Measurements from ENCODE around the gene ABO. TPM values are rescaled to one million over a fixed set of nuclear protein-coding genes. Genes with fewer than 3 reads are reported as not detected.

The ABO gene
- total and polyA plus RNA-seq, 2 donors (not counting 3 experiments of a cell fraction or from before 2014, with no cell fraction given): not detected

- no peaks in the 10 kb centered on the region for H4K20me1 ChIP-seq (replicated peaks; ENCODE audit: control insufficient read depth, extremely low read depth, insufficient read depth, low read length)
- H2AFZ ChIP-seq (ENCODE audit: low read depth, low read length): peak overlapping the region; percentile 58
- H3K27ac ChIP-seq (ENCODE audit: insufficient read depth, low read depth, low read length): peak overlapping the region; percentile 74
- no peaks in the 10 kb centered on the region for H3K9me1 ChIP-seq (replicated peaks; ENCODE audit: control insufficient read depth, extremely low read depth, insufficient read depth, low read length)
- CTCF ChIA-PET: interaction anchor here (1.6 to 2.0 kb wide), 2 partner anchors 49 to 96 kb away, joined by 3 to 7 read pairs; no protein-coding TSS in a partner anchor
- H3K9ac ChIP-seq (replicated peaks; ENCODE audit: extremely low read depth, insufficient read depth, low read length): no peak overlapping the region
- peaks cover 19% of the 10 kb centered on the region for H3K4me1 ChIP-seq (ENCODE audit: control insufficient read depth, extremely low read depth, insufficient read depth, low read length)
- POLR2A ChIA-PET: no interaction called here
- BruUV-seq (replicated peaks): TSS peak; percentile 68
- H3K79me2 ChIP-seq (ENCODE audit: control insufficient read depth, insufficient read depth, low read length): no peaks in the 10 kb centered on the region
- FAIRE-seq: no peak
- intact Hi-C loops (cut with micrococcal nuclease): no loop called here
- dilution Hi-C loops (cut with MboI; ENCODE audit: extremely low pct_ligation_motif_present, low sequenced_read_pairs): no loop called here
- DNase-seq (ENCODE audit: low read depth, low spot score): no peak
- no peaks in the 10 kb centered on the region for H3K27me3 ChIP-seq (ENCODE audit: control insufficient read depth in 2 of 2, insufficient read depth in 2 of 2, low read length in 2 of 2)
- no peaks in the 10 kb centered on the region for H3K36me3 ChIP-seq (ENCODE audit: control insufficient read depth in 2 of 2, extremely low read depth in 1 of 2, insufficient read depth in 2 of 2, low read length in 2 of 2)
- TF ChIP-seq POLR2A (IDR thresholded peaks at IDR 0.05; ENCODE audit: low read depth, low read length): no peak
- no peak for TF ChIP-seq GATA2 (IDR thresholded peaks at IDR 0.05; ENCODE audit: insufficient read depth, insufficient read length, low read depth, low read length)
- TF ChIP-seq MYC (IDR thresholded peaks at IDR 0.05; ENCODE audit: low read depth, low read length): no peak
- no peak for TF ChIP-seq MAX (IDR thresholded peaks at IDR 0.05; ENCODE audit: insufficient read depth, insufficient read length)
- TF ChIP-seq EZH2 (IDR thresholded peaks at IDR 0.05; ENCODE audit: borderline replicate concordance, low read depth, low read length, severe bottlenecking): no peak
- TF ChIP-seq POLR2AphosphoS5 (IDR thresholded peaks at IDR 0.05; ENCODE audit: insufficient read depth, low read depth, low read length): no peak
- H3K9me3 ChIP-seq (replicated peaks; ENCODE audit: control insufficient read depth, insufficient read depth, low read length): no peaks in the 10 kb centered on the region
- H3K4me3 ChIP-seq (replicated peaks in 1 of 3; ENCODE audit: insufficient read depth in 1 of 3, low read depth in 1 of 3, low read length in 3 of 3): no peak overlapping the region
- H3K4me2 ChIP-seq (ENCODE audit: insufficient read depth, low read length): no peak overlapping the region
Measured at GRCh38 chr9:133234577-133235322, 40.3 kb downstream of the ABO start.

All from endothelial cell of umbilical vein (primary cell).